ENCODE results near the gene CCL21.

CCL21 gene

GRCh38 chr9:34712140-34712539 is 2.2 kb upstream of the CCL21 start:
- no peak overlapping the region for H3K4me3 ChIP-seq (ENCODE audit: insufficient read depth, low read depth, low read length, poor library complexity, severe bottlenecking)
- no peak overlapping the region for H3K27ac ChIP-seq (ENCODE audit: insufficient read depth, low read length, poor library complexity, severe bottlenecking)
- H3K27me3 ChIP-seq (replicated peaks; ENCODE audit: control insufficient read depth, insufficient read depth, low read length, poor library complexity, severe bottlenecking): peaks cover 2% of the 10 kb centered on the region
- no peaks in the 10 kb centered on the region for H3K9me3 ChIP-seq (ENCODE audit: control insufficient read depth, low read length)
- no peaks in the 10 kb centered on the region for H3K4me1 ChIP-seq (ENCODE audit: control insufficient read depth, insufficient read depth, low read length, poor library complexity, severe bottlenecking)
- no peak for DNase-seq
- no peaks in the 10 kb centered on the region for H3K36me3 ChIP-seq (ENCODE audit: control insufficient read depth, insufficient read depth, low read length)

DNA sequence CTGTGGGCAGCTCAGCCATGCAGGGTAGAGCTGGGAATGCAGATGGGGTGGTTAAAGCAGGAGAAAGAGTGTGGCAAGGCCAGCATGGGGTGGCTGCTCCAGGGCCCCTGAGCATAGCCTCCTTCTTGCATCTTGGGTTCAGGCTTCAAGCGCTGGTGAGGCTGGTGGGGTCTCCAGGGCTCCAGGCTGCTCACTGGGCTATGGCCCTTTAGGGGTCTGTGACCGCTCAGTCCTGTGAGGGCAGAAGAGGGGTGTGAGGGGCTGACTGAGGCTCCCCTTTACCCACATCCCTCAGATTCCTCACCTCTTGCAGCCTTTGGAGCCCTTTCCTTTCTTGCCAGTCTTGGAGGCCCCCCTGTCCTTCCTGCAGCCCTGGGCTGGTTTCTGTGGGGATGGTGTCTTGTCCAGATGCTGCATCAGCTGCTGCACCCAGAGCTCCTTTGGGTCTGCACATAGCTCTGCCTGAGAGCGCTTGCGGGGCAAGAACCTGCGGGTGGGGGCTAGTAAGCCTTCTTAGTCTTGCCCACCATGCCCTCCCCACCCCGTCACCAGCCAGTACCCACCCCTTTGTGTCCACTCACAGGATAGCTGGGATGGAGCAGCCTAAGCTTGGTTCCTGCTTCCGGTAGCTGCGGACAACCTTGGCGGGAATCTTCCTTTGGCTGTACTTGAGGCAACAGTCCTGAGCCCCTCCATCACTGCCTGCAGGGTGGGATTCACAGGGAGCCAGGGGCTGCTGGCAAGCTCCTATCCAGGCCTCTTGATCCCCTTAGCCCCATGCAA is 549 bp downstream of the CCL21 start:
- Histone ChIP-seq H3K9me3 (ENCODE audit: control insufficient read depth, low read length) (no peaks in the 10 kb centered on the region), H3K27ac (ENCODE audit: insufficient read depth, low read length, poor library complexity, severe bottlenecking) (no peak overlapping the region), H3K4me3 (ENCODE audit: insufficient read depth, low read depth, low read length, poor library complexity, severe bottlenecking) (no peak overlapping the region), H3K27me3 (replicated peaks; ENCODE audit: control insufficient read depth, insufficient read depth, low read length, poor library complexity, severe bottlenecking) (peaks cover 2% of the 10 kb centered on the region), H3K4me1 (ENCODE audit: control insufficient read depth, insufficient read depth, low read length, poor library complexity, severe bottlenecking) (no peaks in the 10 kb centered on the region), H3K36me3 (ENCODE audit: control insufficient read depth, insufficient read depth, low read length) (no peaks in the 10 kb centered on the region)
- DNase-seq: no peak

GRCh38 chr9:34707130-34707529 is 2.8 kb downstream of the CCL21 start:
- Histone ChIP-seq H3K36me3 (ENCODE audit: control insufficient read depth, insufficient read depth, low read length) (no peaks in the 10 kb centered on the region), H3K4me1 (ENCODE audit: control insufficient read depth, insufficient read depth, low read length, poor library complexity, severe bottlenecking) (no peaks in the 10 kb centered on the region), H3K27ac (ENCODE audit: insufficient read depth, low read length, poor library complexity, severe bottlenecking) (no peak overlapping the region), H3K27me3 (replicated peaks; ENCODE audit: control insufficient read depth, insufficient read depth, low read length, poor library complexity, severe bottlenecking) (no peaks in the 10 kb centered on the region), H3K4me3 (ENCODE audit: insufficient read depth, low read depth, low read length, poor library complexity, severe bottlenecking) (no peak overlapping the region), H3K9me3 (ENCODE audit: control insufficient read depth, low read length) (no peaks in the 10 kb centered on the region)
- no peak for DNase-seq

DNA sequence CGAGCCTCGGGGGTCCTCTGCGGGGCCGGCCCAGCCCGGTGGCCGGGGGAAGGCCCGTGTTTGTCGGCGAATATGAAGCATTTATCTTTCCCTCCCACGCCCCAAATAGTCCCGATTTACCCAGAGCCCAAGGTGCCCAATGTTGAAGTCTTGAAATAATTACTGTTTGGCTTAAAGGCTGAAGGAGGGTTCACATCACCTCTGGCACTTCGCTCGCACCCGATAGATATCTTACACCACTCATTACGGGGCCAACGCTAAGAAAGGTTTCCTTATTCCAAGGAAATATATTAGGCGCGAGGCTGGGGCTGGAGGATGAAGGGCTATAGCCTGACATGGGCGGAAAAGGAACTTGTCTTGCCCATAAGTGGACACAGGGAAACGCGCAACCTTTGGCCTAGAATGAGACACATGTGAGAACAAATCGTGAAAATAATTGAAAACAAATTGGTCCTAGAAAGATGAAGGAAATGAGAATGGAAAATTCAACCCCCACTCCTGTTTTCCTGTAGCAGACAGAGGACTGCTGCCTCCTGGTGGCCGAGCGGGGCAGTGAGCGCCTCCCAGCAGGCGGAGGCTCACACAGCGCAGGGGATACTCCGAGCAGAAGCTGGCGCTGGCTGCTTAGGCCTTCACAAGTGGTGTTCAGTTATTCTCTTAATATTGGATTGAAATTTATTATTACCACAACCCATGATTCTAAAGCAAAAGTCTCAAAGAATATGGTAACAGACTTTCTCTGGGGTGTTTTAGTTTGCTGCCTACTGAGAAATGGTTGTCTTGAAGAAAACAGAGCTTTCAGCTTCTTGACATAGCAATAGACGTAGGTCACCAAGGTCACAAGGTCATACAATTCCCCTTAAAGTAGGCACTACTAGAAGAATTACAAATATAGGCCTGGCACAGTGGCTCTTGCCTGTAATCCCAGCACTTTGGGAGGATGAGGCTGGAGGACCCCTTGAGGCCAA is 7.9 kb downstream of the CCL21 start:
- Histone ChIP-seq H3K27ac (ENCODE audit: insufficient read depth, low read length, poor library complexity, severe bottlenecking) (no peak overlapping the region), H3K4me3 (ENCODE audit: insufficient read depth, low read depth, low read length, poor library complexity, severe bottlenecking) (peak overlapping the region; percentile 67), H3K4me1 (ENCODE audit: control insufficient read depth, insufficient read depth, low read length, poor library complexity, severe bottlenecking) (peaks cover 6% of the 10 kb centered on the region), H3K9me3 (ENCODE audit: control insufficient read depth, low read length) (no peaks in the 10 kb centered on the region), H3K27me3 (replicated peaks; ENCODE audit: control insufficient read depth, insufficient read depth, low read length, poor library complexity, severe bottlenecking) (no peaks in the 10 kb centered on the region), H3K36me3 (ENCODE audit: control insufficient read depth, insufficient read depth, low read length) (no peaks in the 10 kb centered on the region)
- DNase-seq: peak; percentile 50 to 69 (median 55)

GRCh38 chr9:34701023-34701768 is 8.7 kb downstream of the CCL21 start:
- no peak overlapping the region for H3K27ac ChIP-seq (ENCODE audit: insufficient read depth, low read length, poor library complexity, severe bottlenecking)
- H3K36me3 ChIP-seq (ENCODE audit: control insufficient read depth, insufficient read depth, low read length): no peaks in the 10 kb centered on the region
- H3K4me1 ChIP-seq (ENCODE audit: control insufficient read depth, insufficient read depth, low read length, poor library complexity, severe bottlenecking): peaks cover 6% of the 10 kb centered on the region
- H3K27me3 ChIP-seq (replicated peaks; ENCODE audit: control insufficient read depth, insufficient read depth, low read length, poor library complexity, severe bottlenecking): no peaks in the 10 kb centered on the region
- peak overlapping the region; percentile 67 for H3K4me3 ChIP-seq (ENCODE audit: insufficient read depth, low read depth, low read length, poor library complexity, severe bottlenecking)
- H3K9me3 ChIP-seq (ENCODE audit: control insufficient read depth, low read length): no peaks in the 10 kb centered on the region
- peak; percentile 46 to 61 (median 50) for DNase-seq

DNA sequence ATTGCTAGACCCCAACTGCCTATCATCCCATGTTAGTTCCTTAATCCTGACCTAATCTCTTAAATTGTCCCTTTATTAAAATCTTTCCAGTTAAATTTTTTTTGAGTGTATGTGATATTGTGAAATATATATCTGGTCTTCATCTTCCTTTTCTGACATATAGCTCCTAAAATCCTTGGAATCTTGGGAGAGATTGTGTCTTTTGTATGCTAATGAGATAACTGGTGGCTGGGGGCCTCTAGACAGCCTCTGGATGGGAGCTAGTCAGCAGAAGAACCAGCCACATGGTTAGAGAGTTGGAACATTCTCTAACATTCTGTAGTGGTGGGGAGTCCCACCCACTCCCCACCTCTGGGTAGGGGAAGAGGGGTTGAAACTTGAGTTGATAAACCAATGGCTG is 15.1 kb downstream of the CCL21 start:
- Histone ChIP-seq H3K4me1 (ENCODE audit: control insufficient read depth, insufficient read depth, low read length, poor library complexity, severe bottlenecking) (no peaks in the 10 kb centered on the region), H3K27me3 (replicated peaks; ENCODE audit: control insufficient read depth, insufficient read depth, low read length, poor library complexity, severe bottlenecking) (no peaks in the 10 kb centered on the region), H3K36me3 (ENCODE audit: control insufficient read depth, insufficient read depth, low read length) (no peaks in the 10 kb centered on the region), H3K27ac (ENCODE audit: insufficient read depth, low read length, poor library complexity, severe bottlenecking) (no peak overlapping the region), H3K4me3 (ENCODE audit: insufficient read depth, low read depth, low read length, poor library complexity, severe bottlenecking) (no peak overlapping the region), H3K9me3 (ENCODE audit: control insufficient read depth, low read length) (no peaks in the 10 kb centered on the region)
- no peak for DNase-seq

GRCh38 chr9:34693560-34693959 is 16.4 kb downstream of the CCL21 start:
- Histone ChIP-seq H3K9me3 (ENCODE audit: control insufficient read depth, low read length) (no peaks in the 10 kb centered on the region), H3K27ac (ENCODE audit: insufficient read depth, low read length, poor library complexity, severe bottlenecking) (no peak overlapping the region), H3K27me3 (replicated peaks; ENCODE audit: control insufficient read depth, insufficient read depth, low read length, poor library complexity, severe bottlenecking) (no peaks in the 10 kb centered on the region), H3K36me3 (ENCODE audit: control insufficient read depth, insufficient read depth, low read length) (no peaks in the 10 kb centered on the region), H3K4me1 (ENCODE audit: control insufficient read depth, insufficient read depth, low read length, poor library complexity, severe bottlenecking) (no peaks in the 10 kb centered on the region), H3K4me3 (ENCODE audit: insufficient read depth, low read depth, low read length, poor library complexity, severe bottlenecking) (no peak overlapping the region)
- no peak for DNase-seq

DNA sequence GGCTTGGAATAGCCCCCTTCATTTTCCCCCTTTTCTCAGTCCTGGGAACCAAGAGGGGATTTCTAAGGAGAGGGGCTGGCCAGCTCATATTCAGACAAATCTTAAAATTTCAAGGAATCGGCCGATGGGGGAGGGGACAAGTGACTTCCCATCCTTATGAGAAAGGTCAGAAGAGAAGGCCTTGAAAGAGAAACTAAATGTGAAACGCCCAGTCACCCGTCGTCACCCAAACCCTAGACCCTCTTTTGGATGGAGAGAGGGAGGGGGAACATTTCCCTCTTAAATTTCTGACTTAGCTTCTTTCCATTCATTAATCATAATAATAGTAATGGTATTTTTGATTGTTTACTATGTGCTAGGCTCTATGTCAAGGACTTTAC is 18.0 kb downstream of the CCL21 start:
- Histone ChIP-seq H3K27ac (ENCODE audit: insufficient read depth, low read length, poor library complexity, severe bottlenecking) (no peak overlapping the region), H3K9me3 (ENCODE audit: control insufficient read depth, low read length) (no peaks in the 10 kb centered on the region), H3K4me1 (ENCODE audit: control insufficient read depth, insufficient read depth, low read length, poor library complexity, severe bottlenecking) (no peaks in the 10 kb centered on the region), H3K36me3 (ENCODE audit: control insufficient read depth, insufficient read depth, low read length) (no peaks in the 10 kb centered on the region), H3K27me3 (replicated peaks; ENCODE audit: control insufficient read depth, insufficient read depth, low read length, poor library complexity, severe bottlenecking) (no peaks in the 10 kb centered on the region), H3K4me3 (ENCODE audit: insufficient read depth, low read depth, low read length, poor library complexity, severe bottlenecking) (no peak overlapping the region)
- DNase-seq: no peak

GRCh38 chr9:34690983-34691935 is 18.7 kb downstream of the CCL21 start, which contains the start of gene CCL19:
CCL19 (minus strand) TSS chr9:34691276; CDS start chr9:34691139, 137 bp downstream.
- no peak for DNase-seq
- Histone ChIP-seq H3K27ac (ENCODE audit: insufficient read depth, low read length, poor library complexity, severe bottlenecking) (no peak within 1 kb of the TSS), H3K9me3 (ENCODE audit: control insufficient read depth, low read length) (no peaks in the 10 kb centered on the region), H3K27me3 (replicated peaks; ENCODE audit: control insufficient read depth, insufficient read depth, low read length, poor library complexity, severe bottlenecking) (no peaks in the 10 kb centered on the region), H3K4me1 (ENCODE audit: control insufficient read depth, insufficient read depth, low read length, poor library complexity, severe bottlenecking) (no peaks in the 10 kb centered on the region), H3K4me3 (ENCODE audit: insufficient read depth, low read depth, low read length, poor library complexity, severe bottlenecking) (no peak within 1 kb of the TSS), H3K36me3 (ENCODE audit: control insufficient read depth, insufficient read depth, low read length) (no peaks in the 10 kb centered on the region)
